Activated T-cell treated with anti-CD3 and anti-CD28 coated beads, Interleukin-2, amount 50 U/mL, for 72 hours (primary cell): ENCODE results near the gene DNMT3A. TPM values are rescaled to one million over a fixed set of nuclear protein-coding genes. Genes with fewer than 3 reads are reported as not detected.
A peak's percentile ranks its signal among the peaks of the same experiment; 100 is the strongest.

ENCODE experiments used
- ATAC-seq, 2 donors: fragments of 150-1000 bp; cut with Tn5 transposase; replicated peaks in 1 of 2; 2 replicates each; pipeline ENCODE4 v1.10.0; 2021; ENCODE audit warnings: moderate library complexity in 2 of 2, mild to moderate bottlenecking in 1 of 2
- DNase-seq, 2 donors: peaks; one replicate each; pipeline ENCODE4 v3.0.0; 2021 to 2022; ENCODE audit warnings: mixed read lengths in 1 of 2
- H3K27ac Mint-ChIP-seq: one replicate; pipeline ENCODE4 v1.8.0; 2022; ENCODE audit warnings: mild to moderate bottlenecking, moderate library complexity, mixed read lengths
- H3K27me3 Mint-ChIP-seq: one replicate; pipeline ENCODE4 v1.8.0; 2022; ENCODE audit warnings: low read depth, mixed read lengths
- H3K36me3 Mint-ChIP-seq, 2 donors: one replicate each; pipeline ENCODE4 v1.8.0; 2022; ENCODE audit warnings: mixed read lengths in 2 of 2, mild to moderate bottlenecking in 1 of 2; ENCODE audit not compliant: insufficient read depth in 2 of 2
- H3K4me1 Mint-ChIP-seq: one replicate; pipeline ENCODE4 v1.8.0; 2022; ENCODE audit warnings: low read depth, mixed read lengths
- H3K4me3 Mint-ChIP-seq, 2 donors: one replicate each; pipeline ENCODE4 v1.8.0; 2022; ENCODE audit warnings: mild to moderate bottlenecking in 2 of 2, mixed read lengths in 2 of 2, moderate library complexity in 2 of 2
- H3K9me3 Mint-ChIP-seq, 2 donors: one replicate each; pipeline ENCODE4 v1.8.0; 2022; ENCODE audit warnings: mixed read lengths in 2 of 2
- total RNA-seq, 2 donors: library from RNA; stranded (reverse); gene quantifications; one replicate each; pipeline ENCODE4 v1.2.3, GENCODE V29; 2022

Gene DNMT3A
- total RNA-seq, 2 donors from 2014 or later, result 90.2 to 108 TPM

DNA sequence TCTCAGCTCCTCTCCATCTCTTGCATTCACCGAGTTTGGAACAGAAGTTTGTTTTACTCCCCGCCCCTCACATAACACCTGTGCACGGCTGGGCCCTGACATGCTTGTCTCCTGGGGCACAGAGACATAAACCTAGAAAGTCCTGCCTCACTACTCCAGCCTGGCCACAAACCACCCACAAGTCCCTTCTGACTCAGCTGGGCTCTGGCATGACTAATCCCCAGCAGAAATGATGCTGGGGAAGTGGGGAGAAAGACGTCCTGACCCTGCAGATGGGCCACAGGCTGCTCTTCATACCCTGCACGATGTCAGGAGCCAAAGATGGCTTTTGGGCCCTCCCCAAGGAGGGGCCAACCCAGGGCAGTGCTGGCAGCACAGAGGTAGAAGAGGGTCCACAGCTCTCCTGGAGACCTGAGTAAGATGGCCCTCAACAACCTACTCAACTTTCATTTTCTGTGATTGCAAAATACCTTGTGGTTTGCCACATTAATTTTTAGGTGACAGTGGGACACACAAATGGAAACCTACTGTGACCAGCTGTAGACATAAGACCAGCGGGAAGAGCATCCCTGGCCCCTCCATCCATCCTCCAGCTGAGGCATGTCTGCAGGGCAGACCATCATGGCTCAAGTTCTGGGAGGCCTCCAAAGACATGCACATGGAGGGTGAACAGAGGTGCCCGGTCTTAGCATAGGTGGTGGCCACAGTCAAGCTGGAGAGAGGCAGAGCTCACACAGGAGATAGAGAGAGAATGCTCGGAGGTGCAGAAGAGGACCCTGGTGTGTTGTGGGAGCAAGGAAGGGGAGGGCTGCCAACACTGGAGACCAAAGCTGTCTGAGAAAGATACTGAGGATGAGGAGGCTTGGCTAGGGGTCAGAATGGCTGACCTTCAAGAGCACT lies 40.0 kb downstream of the DNMT3A start:
- ATAC-seq (peak; percentile 96 to 98), DNase-seq (peak; percentile 87 to 90)
- Mint-ChIP-seq H3K4me1 (peaks cover 68% of the 10 kb centered on the region), H3K9me3 (no peaks in the 10 kb centered on the region), H3K27ac (peak overlapping the region; percentile 63), H3K4me3 (peak overlapping the region; percentile 71 to 75), H3K36me3 (peaks cover 6 to 23% of the 10 kb centered on the region in 2 donors), H3K27me3 (no peaks in the 10 kb centered on the region)

DNA sequence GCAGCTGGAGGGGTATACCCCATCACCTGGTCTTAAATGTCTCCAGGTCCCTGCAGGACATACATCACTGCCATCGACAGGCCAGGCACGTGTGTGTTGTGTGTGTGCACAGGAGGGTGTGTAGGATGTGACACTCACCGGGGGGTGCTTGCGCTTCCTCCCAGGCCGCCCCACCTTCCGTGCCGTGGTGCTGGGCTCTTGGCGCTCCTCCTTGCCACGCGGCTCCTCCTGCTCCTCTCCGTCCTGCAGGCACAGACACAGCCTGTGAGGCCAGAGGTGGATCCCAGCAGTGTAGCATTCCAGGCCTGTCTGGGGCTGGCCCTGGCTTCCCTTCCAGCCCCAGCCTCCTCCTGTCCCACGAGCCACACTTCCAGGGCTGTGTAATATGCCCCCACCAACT lies 41.7 kb downstream of the DNMT3A start:
- Mint-ChIP-seq H3K36me3 (peaks cover 8 to 27% of the 10 kb centered on the region in 2 donors), H3K27me3 (no peaks in the 10 kb centered on the region), H3K4me3 (no peak overlapping the region), H3K4me1 (peaks cover 68% of the 10 kb centered on the region), H3K27ac (no peak overlapping the region), H3K9me3 (no peaks in the 10 kb centered on the region)
- ATAC-seq (no peak), DNase-seq (no peak)

DNA sequence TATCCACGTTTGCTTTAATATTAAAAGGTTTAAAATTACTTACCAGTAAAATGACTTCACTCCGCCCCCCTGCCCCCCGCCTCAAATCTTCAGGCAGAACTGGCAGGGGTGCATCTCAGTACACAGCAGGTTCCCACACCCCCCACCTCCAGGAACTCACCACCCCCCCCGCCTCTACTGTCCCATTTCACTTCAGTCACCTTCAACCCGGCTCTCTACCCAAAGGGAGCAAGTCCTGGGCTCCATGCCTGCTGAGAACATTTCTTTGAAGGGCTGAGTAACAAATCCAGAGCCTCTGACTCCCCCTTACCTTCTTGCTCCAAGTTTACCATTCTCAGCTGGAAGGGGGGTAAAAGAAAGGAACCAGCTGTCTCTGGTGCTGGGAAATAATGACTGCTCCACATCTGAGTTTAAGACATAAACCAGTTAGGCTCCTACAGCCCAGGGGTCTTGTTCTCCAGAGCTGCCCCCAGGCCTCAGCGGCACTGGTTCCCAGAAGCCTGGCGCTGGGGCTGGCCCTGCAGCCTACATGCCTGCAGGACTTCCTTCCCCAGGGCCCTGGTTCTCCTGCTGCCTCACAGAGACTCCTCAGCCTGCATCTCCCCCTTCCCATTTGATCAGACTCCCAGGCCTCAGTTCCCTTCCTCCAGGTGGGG lies 42.8 kb downstream of the DNMT3A start:
- DNase-seq (no peak), ATAC-seq (no peak)
- Mint-ChIP-seq H3K9me3 (no peaks in the 10 kb centered on the region), H3K27ac (no peak overlapping the region), H3K4me1 (peaks cover 68% of the 10 kb centered on the region), H3K27me3 (no peaks in the 10 kb centered on the region), H3K4me3 (no peak overlapping the region), H3K36me3 (peaks cover 8 to 30% of the 10 kb centered on the region in 2 donors)

DNA sequence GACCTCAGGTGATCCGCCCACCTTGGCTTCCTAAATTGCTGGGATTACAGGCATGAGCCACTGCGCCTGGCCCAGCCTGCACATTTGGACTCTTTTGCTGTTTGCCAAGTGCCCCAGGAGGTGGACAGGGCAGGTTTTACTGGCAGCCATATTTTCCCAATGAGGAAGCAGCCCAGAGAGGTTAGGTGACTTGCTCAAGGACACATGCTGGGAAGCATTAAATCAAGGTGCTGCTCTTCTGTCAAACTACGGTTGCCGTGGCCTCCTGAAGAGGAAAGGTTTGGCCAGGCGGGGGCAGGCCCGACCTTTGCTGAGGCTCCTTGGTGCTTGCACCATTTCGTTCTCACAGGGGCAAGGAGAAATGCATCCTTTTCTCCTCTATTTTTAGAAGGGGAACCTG lies 44.0 kb downstream of the DNMT3A start:
- Mint-ChIP-seq H3K27me3 (no peaks in the 10 kb centered on the region), H3K27ac (no peak overlapping the region), H3K36me3 (peaks cover 7 to 30% of the 10 kb centered on the region in 2 donors), H3K9me3 (no peaks in the 10 kb centered on the region), H3K4me3 (no peak overlapping the region), H3K4me1 (peaks cover 70% of the 10 kb centered on the region)
- no peak for ATAC-seq
- DNase-seq, result no peak

DNA sequence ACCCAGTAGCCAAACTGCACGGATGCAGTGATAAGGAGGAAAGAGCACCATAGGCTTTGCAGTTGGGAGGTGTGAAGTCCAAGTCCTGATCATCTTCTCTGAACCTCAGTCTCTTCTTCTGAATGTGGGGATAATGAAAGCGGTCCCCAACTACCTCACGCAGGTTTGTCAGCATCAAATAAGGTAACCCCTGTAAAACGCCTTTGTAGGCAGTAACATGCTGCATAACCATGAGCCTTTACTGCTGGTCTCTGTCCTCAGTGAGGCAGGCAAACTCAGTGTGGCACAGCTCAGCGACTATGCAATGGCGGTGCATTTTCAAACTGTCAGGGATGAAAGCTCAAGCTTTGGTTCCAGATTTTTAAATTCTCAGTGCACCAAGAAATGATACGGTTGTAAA lies 46.1 kb downstream of the DNMT3A start:
- no peaks in the 10 kb centered on the region for H3K9me3 Mint-ChIP-seq
- peaks cover 2 to 15% of the 10 kb centered on the region in 2 donors for H3K36me3 Mint-ChIP-seq
- peak overlapping the region; percentile 12 for H3K27ac Mint-ChIP-seq
- ATAC-seq, result peak in 1 of 2 donors; percentile 13
- H3K27me3 Mint-ChIP-seq, result no peaks in the 10 kb centered on the region
- peak overlapping the region; percentile 71 to 75 for H3K4me3 Mint-ChIP-seq
- peaks cover 61% of the 10 kb centered on the region for H3K4me1 Mint-ChIP-seq
- no peak for DNase-seq

DNA sequence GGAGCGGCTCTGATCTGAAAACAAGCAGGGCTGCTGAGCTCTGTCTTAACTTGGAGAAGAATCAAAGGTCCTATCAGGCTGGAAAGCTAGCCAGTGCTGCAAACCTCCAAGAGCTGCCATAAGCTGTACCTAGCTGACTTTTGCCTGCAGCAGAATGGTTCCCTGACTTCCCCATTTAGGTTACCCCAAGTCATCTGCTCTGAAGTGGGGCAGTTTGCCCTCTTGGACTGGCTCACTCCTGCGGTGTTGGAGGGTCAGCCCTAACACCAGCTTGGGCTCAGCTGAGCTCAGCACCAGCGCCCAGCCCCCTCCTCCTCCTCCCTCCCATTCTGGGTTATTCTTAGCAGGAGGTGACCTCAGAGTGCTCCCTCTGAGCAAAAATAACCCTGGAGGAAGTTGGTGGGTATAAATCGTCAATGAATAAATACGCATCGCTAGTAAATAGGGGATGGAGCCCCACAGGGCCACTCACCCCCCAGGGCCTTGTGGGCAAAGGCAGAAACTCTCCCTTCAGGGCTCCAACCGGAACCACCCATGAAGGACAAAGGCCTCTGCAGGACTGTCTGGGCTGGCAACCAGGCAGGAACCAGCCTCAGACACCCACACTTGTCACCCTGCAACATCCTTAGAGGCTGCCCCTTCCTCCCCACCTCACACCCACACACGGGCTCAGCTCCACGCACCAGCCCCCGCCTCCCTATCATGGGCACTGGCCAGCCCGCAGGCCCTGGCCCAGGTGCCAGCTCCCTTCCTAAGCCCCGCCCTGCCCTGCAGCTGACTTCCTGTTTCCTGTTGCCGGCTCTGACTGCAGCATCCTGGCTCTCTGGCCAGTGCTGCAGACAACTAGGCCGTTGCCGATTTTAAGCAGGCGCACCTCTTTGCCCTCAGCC lies 46.9 kb downstream of the DNMT3A start:
- Mint-ChIP-seq H3K9me3 (no peaks in the 10 kb centered on the region), H3K36me3 (peaks cover 2 to 15% of the 10 kb centered on the region in 2 donors), H3K27me3 (no peaks in the 10 kb centered on the region), H3K27ac (peak overlapping the region; percentile 12), H3K4me1 (peaks cover 68% of the 10 kb centered on the region), H3K4me3 (peak overlapping the region; percentile 71 to 75)
- ATAC-seq, result peak; percentile 94 to 97
- DNase-seq, result peak; percentile 84 to 85

DNA sequence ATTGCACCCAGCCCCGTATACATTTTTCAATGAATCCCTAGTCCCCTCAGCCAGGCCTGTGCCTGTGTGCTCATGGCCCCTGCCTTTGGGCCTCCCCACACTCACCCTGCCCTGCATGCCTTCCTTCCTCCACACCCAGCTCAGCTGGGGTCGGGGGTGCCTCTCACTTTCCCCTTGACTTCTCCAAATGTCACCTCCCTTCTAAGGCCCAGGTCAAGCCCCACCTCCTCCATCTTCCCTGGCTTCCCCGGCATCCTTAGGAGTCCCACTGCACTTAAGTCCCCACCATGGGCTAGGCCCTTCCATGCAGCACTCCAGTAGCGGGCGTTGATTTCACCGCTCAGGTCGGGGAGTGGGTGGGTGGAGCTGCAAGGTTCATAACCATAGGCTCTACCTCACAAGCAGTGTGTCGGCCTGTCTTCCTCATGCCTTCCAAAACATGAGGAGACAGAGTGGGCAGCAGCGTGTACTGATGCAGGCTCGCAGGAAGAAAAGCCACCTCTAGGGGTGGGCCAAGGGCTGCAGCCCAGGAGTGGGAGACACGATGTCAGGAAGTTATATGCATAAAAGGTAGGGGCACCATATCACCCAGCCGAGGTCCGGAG lies 47.7 kb downstream of the DNMT3A start:
- Mint-ChIP-seq H3K9me3 (no peaks in the 10 kb centered on the region), H3K4me1 (peaks cover 73% of the 10 kb centered on the region), H3K27ac (peak overlapping the region; percentile 58), H3K4me3 (peak overlapping the region; percentile 11 to 75), H3K27me3 (no peaks in the 10 kb centered on the region), H3K36me3 (peaks cover 2 to 13% of the 10 kb centered on the region in 2 donors)
- DNase-seq (no peak), ATAC-seq (peak in 1 of 2 donors; percentile 4)

DNA sequence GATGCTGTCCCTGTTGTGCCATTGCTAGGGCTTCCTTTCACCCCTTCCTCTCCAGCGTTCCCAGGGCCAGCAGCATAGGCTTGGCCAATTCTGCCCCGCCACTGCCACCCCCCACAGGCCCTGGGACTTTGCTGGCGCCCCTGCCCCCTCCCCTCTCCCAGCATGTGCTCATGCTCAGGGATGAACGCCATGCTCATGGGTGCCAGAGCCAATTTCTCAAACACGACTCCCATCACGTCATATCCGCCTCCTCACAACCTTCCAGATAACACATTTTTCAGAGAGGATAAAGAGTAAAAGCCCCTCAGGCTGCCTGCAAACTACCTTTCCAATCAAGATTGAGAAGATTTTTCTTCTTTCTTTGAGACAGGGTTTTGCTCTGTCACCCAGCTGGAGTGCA lies 48.6 kb downstream of the DNMT3A start:
- Mint-ChIP-seq H3K4me1 (peaks cover 77% of the 10 kb centered on the region), H3K27ac (no peak overlapping the region), H3K9me3 (no peaks in the 10 kb centered on the region), H3K4me3 (no peak overlapping the region), H3K36me3 (peaks cover 2 to 15% of the 10 kb centered on the region in 2 donors), H3K27me3 (no peaks in the 10 kb centered on the region)
- ATAC-seq (no peak), DNase-seq (no peak)

DNA sequence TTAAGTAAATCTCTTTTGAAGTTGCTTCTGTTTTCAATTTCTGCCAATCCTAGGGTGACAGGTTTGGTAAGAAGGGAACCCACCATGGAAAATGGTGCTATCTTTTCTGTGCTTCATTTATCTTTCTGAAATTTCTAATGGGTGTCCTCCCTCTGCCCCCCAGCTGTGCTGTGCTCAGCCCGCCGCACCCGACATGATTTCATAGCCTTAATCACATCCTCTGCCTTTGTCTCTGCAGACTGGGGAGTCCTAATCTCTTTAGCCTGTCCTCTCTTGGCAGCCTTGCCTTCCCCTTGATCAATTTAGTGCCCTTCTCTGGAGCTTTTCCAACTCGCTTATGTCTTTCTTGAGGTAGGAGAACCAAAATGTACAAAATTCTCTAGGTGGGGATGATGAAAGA lies 49.3 kb downstream of the DNMT3A start:
- Mint-ChIP-seq H3K9me3 (no peaks in the 10 kb centered on the region), H3K27ac (peak overlapping the region; percentile 8), H3K27me3 (no peaks in the 10 kb centered on the region), H3K4me1 (peaks cover 73% of the 10 kb centered on the region), H3K36me3 (peaks cover 2 to 12% of the 10 kb centered on the region in 2 donors), H3K4me3 (no peak overlapping the region)
- DNase-seq, result no peak
- no peak for ATAC-seq

DNA sequence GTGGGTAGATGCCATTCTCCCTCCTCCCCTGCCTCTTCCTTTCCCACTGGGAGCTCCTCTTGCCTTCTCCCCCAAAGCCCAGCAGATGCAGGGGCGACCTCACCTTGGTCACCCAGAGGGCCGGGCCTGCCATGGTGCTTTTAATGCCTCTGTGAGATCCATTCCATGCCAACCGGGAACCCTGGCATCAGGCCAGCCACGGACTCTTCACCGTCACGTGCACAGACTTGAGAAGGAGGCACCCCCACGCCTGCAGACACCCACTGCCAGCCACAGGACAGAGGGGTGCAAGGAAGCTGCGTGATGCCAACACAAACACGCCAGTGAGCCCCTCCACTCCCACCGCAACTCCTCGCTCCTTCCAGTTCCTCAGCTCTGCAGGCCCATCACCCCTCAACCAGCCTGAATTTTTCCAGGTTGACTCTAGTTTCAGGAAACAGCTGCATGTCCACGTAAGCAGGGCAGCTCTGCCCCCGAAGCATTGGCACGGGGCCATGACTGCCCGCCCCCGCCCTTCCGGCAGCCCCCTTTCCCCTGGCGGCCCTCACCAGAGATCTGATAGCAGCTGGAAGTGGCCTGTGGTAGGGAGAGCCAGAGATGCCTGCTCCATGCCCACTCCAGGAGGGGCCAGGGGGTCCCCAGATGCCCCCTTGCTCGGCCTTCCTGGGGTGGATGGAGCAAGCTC lies 50.8 kb downstream of the DNMT3A start:
- Mint-ChIP-seq H3K36me3 (peaks cover 1 to 9% of the 10 kb centered on the region in 2 donors), H3K4me1 (peaks cover 77% of the 10 kb centered on the region), H3K4me3 (no peak overlapping the region), H3K27ac (no peak overlapping the region), H3K27me3 (no peaks in the 10 kb centered on the region), H3K9me3 (no peaks in the 10 kb centered on the region)
- DNase-seq (no peak), ATAC-seq (no peak)

DNA sequence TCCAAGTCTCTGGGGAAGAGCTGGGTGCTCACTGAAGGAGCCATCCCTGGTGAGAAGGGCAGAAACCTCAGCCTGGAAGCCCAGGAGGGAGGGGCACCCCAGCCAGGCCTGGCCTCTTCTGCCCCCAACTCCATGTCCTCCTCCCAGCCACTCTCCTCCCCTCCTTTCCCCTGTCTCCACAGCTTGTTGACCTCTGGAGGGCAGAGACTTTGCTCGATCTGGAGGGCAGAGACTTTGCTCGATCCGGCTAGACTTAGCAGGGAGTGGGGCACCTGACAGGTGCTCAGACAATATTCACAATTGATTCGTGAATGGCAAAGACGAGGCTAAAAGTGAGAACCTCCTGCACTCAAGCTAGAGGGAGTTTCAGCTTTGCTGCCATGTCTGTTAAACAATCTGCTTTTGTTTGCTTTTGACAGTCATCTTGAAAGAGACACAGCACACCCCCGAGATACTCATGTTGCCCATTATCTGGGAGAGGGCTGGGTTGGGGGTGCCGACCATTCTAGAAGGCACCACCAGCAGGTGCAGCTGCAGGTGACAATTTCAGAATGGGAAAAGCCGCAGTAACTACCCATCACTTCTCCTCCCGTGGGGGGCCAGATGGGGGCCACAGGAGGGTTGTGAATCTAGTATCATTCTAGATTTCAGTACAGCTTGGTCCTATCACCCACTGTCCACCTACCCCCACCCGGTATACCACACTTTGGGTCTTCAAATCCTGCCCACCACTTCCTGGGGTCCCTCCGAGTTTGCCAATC lies 54.8 kb downstream of the DNMT3A start:
- peak; percentile 17 to 25 for ATAC-seq
- H3K27ac Mint-ChIP-seq, result peak overlapping the region; percentile 73

More for the DNA sequence above, 54.8 kb downstream of the DNMT3A start:
- Mint-ChIP-seq H3K4me1 (peaks cover 54% of the 10 kb centered on the region), H3K27me3 (no peaks in the 10 kb centered on the region), H3K36me3 (peaks cover 1 to 11% of the 10 kb centered on the region in 2 donors), H3K4me3 (peak overlapping the region; percentile 71 to 75), H3K9me3 (no peaks in the 10 kb centered on the region)
- no peak for DNase-seq
